Transverse colon (tissue), 4 donors: ENCODE measurements around the gene SLC29A1. TPM values are rescaled to one million over a fixed set of nuclear protein-coding genes. Genes with fewer than 3 reads are reported as not detected.
A peak's percentile ranks its signal among the peaks of the same experiment; 100 is the strongest.

Experiments used
- DNase-seq: peaks from one replicate; pipeline ENCODE4 v3.0.0-alpha.2; 2019
- H3K27ac ChIP-seq, 4 donors: fragments of 200-600 bp; sonication (generic); 2 replicates each; pipeline ENCODE4 v1.5.1; 2016 to 2018; ENCODE audit warnings: inconsistent platforms in 4 of 4
- H3K27me3 ChIP-seq: fragments of 200-600 bp; sonication (generic); 2 replicates; pipeline ENCODE4 v1.5.1; 2017; ENCODE audit warnings: inconsistent platforms
- H3K36me3 ChIP-seq, 4 donors: fragments of 200-600 bp; sonication (generic); 2 replicates each; pipeline ENCODE4 v1.5.1; 2017 to 2019; ENCODE audit warnings: inconsistent platforms in 4 of 4
- H3K4me1 ChIP-seq, 4 donors: fragments of 200-600 bp; sonication (generic); 2 replicates each; pipeline ENCODE4 v1.5.1; 2017 to 2020; ENCODE audit warnings: inconsistent platforms in 4 of 4
- H3K4me3 ChIP-seq, 4 donors: fragments of 200-600 bp; sonication (generic); 1 replicate in 1 of 4; 2 replicates in 3 of 4; pipeline versions ENCODE4 v1.5.1 to v1.6.1; 2017 to 2019; ENCODE audit warnings: inconsistent platforms in 4 of 4
- H3K9me3 ChIP-seq, 2 donors: fragments of 200-600 bp; sonication (generic); 2 replicates each; pipeline ENCODE4 v1.5.1; 2017 to 2019; ENCODE audit warnings: inconsistent platforms in 2 of 2
- CTCF ChIP-seq, 5 experiments: fragments of 200-600 bp in 3 of 5; fragments of 450-650 bp in 2 of 5; sonication (generic) in 3 of 5; IDR thresholded peaks; 1 replicate in 2 of 5; 2 replicates in 3 of 5; pipeline ENCODE4 v1.5.1; 2016 to 2017; ENCODE audit warnings: antibody characterized with exemption in 5 of 5, inconsistent platforms in 3 of 5, mild to moderate bottlenecking in 2 of 5, moderate library complexity in 1 of 5
- EP300 ChIP-seq: sonication (generic); formaldehyde crosslinking; IDR thresholded peaks from one replicate; pipeline ENCODE4 v1.6.1; 2017; ENCODE audit warnings: antibody characterized with exemption, low read depth
- POLR2A ChIP-seq: fragments of 450-650 bp; IDR thresholded peaks from one replicate; pipeline ENCODE4 v1.6.1; 2016; ENCODE audit warnings: antibody characterized with exemption, mild to moderate bottlenecking, moderate library complexity
- POLR2AphosphoS5 ChIP-seq, 3 donors: sonication (generic); formaldehyde crosslinking; IDR thresholded peaks; one replicate each; pipeline ENCODE4 v1.6.1; 2016; ENCODE audit warnings: antibody characterized with exemption in 3 of 3
- WGBS, 2 donors: methylation state at CpG; one replicate each; pipeline ENCODE4 v1.1.5; 2018; ENCODE audit warnings: low coverage in 1 of 2; 5-methylcytosine and 5-hydroxymethylcytosine counted together
- in situ Hi-C, 4 donors: fragments of 200-750 bp; cut with MboI; loops; one replicate each; pipeline versions ENCODE4 v1.15.0 to v1.15.1; 2017; ENCODE audit warnings: low sequenced_read_pairs in 3 of 4, low pct_ligation_motif_present in 1 of 4, low pct_unique_long_range_greater_than_20kb in 1 of 4
- intact Hi-C: fragments of 100-400 bp; cut with DNase I; formaldehyde crosslinking; loops from one replicate; pipeline ENCODE4 v1.15.1; 2023; ENCODE audit warnings: low total_unique reads
- total RNA-seq, 4 donors: library from RNA; depleted of rRNA; stranded (reverse); fragments of >200 nt; gene quantifications; one replicate each; pipeline ENCODE4 v1.1.0, GENCODE V29; 2016

SLC29A1 gene
- total RNA-seq, 4 donors from 2014 or later: 25.1 to 45.2 (median 35.6) TPM

DNA sequence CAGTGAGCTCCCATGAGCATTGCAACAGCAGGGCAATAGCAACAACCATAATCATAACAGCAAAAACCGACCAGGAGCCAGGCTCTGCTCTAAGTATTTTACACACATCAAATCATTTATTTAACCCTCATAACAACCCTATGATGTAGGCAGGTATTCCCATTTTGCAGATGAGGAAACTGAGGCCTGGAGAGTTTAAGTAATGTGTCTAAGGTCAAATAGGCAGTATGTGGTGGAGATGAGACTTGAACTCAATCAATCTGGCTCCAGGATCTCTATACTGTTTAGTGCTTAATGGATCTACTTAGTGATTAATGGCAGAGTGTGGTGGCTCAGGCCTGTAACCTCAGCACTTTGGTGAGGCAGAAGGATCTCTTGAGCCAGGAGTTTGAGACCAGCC, 50.2 kb downstream of the SLC29A1 start:
- DNase-seq: no peak
- H3K9me3 ChIP-seq: no peaks in the 10 kb centered on the region
- no peak overlapping the region for H3K27ac ChIP-seq
- no peak for TF ChIP-seq CTCF (IDR thresholded peaks at IDR 0.05)
- TF ChIP-seq EP300: no peak
- no peak for TF ChIP-seq POLR2A
- no peak for TF ChIP-seq POLR2AphosphoS5 (IDR thresholded peaks at IDR 0.05)
- H3K27me3 ChIP-seq: peaks cover 96% of the 10 kb centered on the region
- in situ Hi-C loops: no loop called here
- H3K4me1 ChIP-seq: peaks cover 0 to 18% (median 14%) of the 10 kb centered on the region in 4 donors
- H3K4me3 ChIP-seq: no peak overlapping the region
- 47% methylated on average over 1 of the region's 1 CpG; no CpG with 5 or more reads in 1 of the 2 donors for WGBS, 2 donors
- no peaks in the 10 kb centered on the region for H3K36me3 ChIP-seq
- intact Hi-C loops: loop anchor here (10.0 kb wide), 1 partner anchor 61 kb away; no protein-coding TSS in a partner anchor

DNA sequence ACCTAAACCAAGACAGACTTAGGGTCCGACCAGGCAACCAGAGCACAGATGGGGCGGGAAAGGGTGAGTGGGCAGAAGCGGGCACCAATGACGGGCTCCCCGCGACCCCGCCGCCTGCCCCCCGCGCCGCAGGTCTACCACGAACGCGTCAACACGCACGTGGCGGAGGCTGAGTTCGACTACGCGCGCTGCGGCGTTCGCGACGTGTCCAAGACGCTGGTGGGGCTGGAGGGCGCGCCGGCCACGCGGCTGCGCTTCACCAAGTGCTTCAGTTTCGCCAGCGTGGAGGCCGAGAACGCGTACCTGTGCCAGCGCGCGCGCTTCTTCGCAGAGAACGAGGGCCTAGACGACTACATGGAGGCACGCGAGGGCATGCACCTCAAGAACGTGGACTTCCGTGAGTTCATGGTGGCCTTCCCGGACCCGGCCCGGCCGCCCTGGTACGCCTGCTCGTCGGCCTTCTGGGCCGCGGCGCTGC, 51.9 kb downstream of the SLC29A1 start:
- intact Hi-C loops (loop anchor here (10.0 kb wide), 1 partner anchor 59 kb away; no protein-coding TSS in a partner anchor), in situ Hi-C loops (no loop called here)
- H3K27ac ChIP-seq: no peak overlapping the region
- H3K4me1 ChIP-seq: peaks cover 0 to 14% (median 12%) of the 10 kb centered on the region in 4 donors
- TF ChIP-seq EP300: no peak
- no peak for TF ChIP-seq CTCF (IDR thresholded peaks at IDR 0.05)
- TF ChIP-seq POLR2A: no peak
- no peak for TF ChIP-seq POLR2AphosphoS5 (IDR thresholded peaks at IDR 0.05)
- H3K36me3 ChIP-seq: no peaks in the 10 kb centered on the region
- no peaks in the 10 kb centered on the region for H3K9me3 ChIP-seq
- WGBS, 2 donors: 93% methylated on average over 59 of the region's 59 CpGs; no CpG with 5 or more reads in 1 of the 2 donors
- H3K27me3 ChIP-seq: peaks cover 84% of the 10 kb centered on the region
- H3K4me3 ChIP-seq: peak overlapping the region in 1 of 4 donors; percentile 36
- DNase-seq: no peak

DNA sequence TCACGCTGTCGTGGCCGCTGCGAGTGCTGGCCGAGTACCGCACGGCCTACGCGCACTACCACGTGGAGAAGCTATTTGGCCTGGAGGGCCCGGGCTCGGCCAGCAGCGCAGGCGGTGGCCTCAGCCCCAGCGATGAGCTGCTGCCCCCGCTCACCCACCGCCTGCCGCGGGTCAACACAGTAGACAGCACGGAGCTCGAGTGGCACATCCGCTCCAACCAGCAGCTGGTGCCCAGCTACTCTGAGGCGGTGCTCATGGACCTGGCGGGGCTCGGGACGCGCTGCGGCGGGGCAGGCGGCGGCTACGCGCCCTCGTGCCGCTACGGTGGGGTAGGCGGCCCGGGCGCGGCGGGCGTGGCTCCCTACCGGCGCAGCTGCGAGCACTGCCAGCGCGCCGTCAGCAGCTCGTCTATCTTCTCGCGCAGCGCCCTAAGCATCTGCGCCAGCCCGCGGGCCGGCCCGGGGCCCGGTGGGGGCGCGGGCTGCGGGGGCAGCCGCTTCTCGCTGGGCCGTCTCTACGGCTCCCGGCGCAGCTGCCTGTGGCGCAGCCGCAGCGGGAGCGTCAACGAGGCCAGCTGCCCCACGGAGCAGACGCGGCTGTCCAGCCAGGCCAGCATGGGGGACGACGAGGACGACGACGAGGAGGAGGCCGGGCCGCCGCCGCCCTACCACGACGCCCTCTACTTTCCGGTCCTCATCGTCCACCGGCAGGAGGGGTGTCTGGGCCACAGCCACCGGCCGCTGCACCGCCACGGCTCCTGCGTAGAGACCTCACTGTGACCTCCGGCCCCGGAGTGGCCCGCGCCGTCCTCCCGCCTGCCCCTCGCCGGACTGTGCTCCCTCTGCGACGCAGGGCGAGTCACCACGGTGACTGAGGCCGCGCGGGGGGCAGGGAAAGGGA, 52.6 kb downstream of the SLC29A1 start:
- no peaks in the 10 kb centered on the region for H3K36me3 ChIP-seq
- H3K4me3 ChIP-seq: peak overlapping the region in 2 of 4 donors; percentile 14 to 36
- no peaks in the 10 kb centered on the region for H3K9me3 ChIP-seq
- no peak overlapping the region for H3K27ac ChIP-seq
- 25% methylated on average over 60 of the region's 109 CpGs; no CpG with 5 or more reads in 1 of the 2 donors for whole genome bisulfite sequencing, 2 donors
- peaks cover 0 to 11% (median 9%) of the 10 kb centered on the region in 4 donors for H3K4me1 ChIP-seq
- intact Hi-C loops: loop anchor here (10.0 kb wide), 1 partner anchor 59 kb away; no protein-coding TSS in a partner anchor
- in situ Hi-C loops: no loop called here
- TF ChIP-seq POLR2A (no peak), CTCF (IDR thresholded peaks at IDR 0.05) (no peak), EP300 (no peak), POLR2AphosphoS5 (IDR thresholded peaks at IDR 0.05) (no peak)
- DNase-seq: no peak
- H3K27me3 ChIP-seq: peaks cover 85% of the 10 kb centered on the region
